B cell (primary cell): Measurements from ENCODE around the gene DAB2IP. TPM values are rescaled to one million over a fixed set of nuclear protein-coding genes. Genes with fewer than 3 reads are reported as not detected.

Experiments
- ATAC-seq: fragments of 200-7000 bp; cut with Tn5 transposase; one replicate; pipeline ENCODE4 v1.10.0; 2021; ENCODE audit warnings: low read depth, mild to moderate bottlenecking, moderate number of reproducible peaks, moderate library complexity
- CTCF ChIA-PET: fragments of 350-600 bp; sonication (Branson Sonifier 250); formaldehyde crosslinking; loops from one replicate; lab custom pipeline; 2021; ENCODE audit warnings: antibody characterized with exemption, inconsistent platforms; lab: Charles Lee
- POLR2A ChIA-PET: fragments of 350-600 bp; sonication (Branson Sonifier 250); formaldehyde crosslinking; loops from one replicate; lab custom pipeline; 2021; ENCODE audit warnings: antibody characterized with exemption; lab: Charles Lee
- DNase-seq: peaks from one replicate; pipeline ENCODE4 v3.0.0; 2013
- H2AFZ ChIP-seq: 2 replicates; pipeline ENCODE4 v1.6.1; 2012; ENCODE audit warnings: mild to moderate bottlenecking, low read depth, low read length; ENCODE audit not compliant: insufficient read depth, poor library complexity, severe bottlenecking
- H3K27ac ChIP-seq, 2 donors: 1 replicate in 1 of 2; 2 replicates in 1 of 2; pipeline ENCODE4 v1.5.1; 2012 to 2013; ENCODE audit warnings: low read length in 2 of 2, mild to moderate bottlenecking in 2 of 2, moderate library complexity in 1 of 2
- H3K27me3 ChIP-seq, 4 experiments: fragments of 200-600 bp in 1 of 4; sonication (generic) in 1 of 4; replicated peaks in 1 of 4; 1 replicate in 2 of 4; 2 replicates in 2 of 4; pipeline versions ENCODE4 v1.6.1 to v1.7.0; 2013 to 2016; ENCODE audit warnings: low read length in 3 of 4, mild to moderate bottlenecking in 2 of 4, mixed read lengths in 1 of 4, moderate library complexity in 1 of 4; ENCODE audit not compliant: insufficient read depth in 4 of 4, control insufficient read depth in 3 of 4; ENCODE audit errors: control extremely low read depth in 1 of 4
- H3K36me3 ChIP-seq, 2 experiments: replicated peaks in 1 of 2; 1 replicate in 1 of 2; 2 replicates in 1 of 2; pipeline versions ENCODE4 v1.6.1 to v1.7.1; 2013; ENCODE audit warnings: low read length in 1 of 2; ENCODE audit not compliant: insufficient read depth in 2 of 2, control insufficient read depth in 1 of 2; ENCODE audit errors: control extremely low read depth in 1 of 2, extremely low read depth in 1 of 2
- H3K4me1 ChIP-seq, 2 donors: fragments of 200-600 bp in 1 of 2; sonication (generic) in 1 of 2; 1 replicate in 1 of 2; 2 replicates in 1 of 2; pipeline versions ENCODE4 v1.5.1 to v1.6.1; 2013 to 2017; ENCODE audit warnings: low read length in 2 of 2; ENCODE audit not compliant: control insufficient read depth in 2 of 2, insufficient read depth in 2 of 2
- H3K4me2 ChIP-seq: replicated peaks from 2 replicates; pipeline ENCODE3; 2012; ENCODE audit warnings: mild to moderate bottlenecking, low read depth, low read length; ENCODE audit not compliant: poor library complexity, severe bottlenecking
- H3K4me3 ChIP-seq, 5 experiments: fragments of 200-600 bp in 1 of 5; sonication (generic) in 1 of 5; 1 replicate in 3 of 5; 2 replicates in 2 of 5; pipeline versions ENCODE4 v1.5.1 to v1.7.0; 2011 to 2016; ENCODE audit warnings: low read length in 4 of 5, mild to moderate bottlenecking in 4 of 5, low read depth in 2 of 5, control low read depth in 1 of 5, moderate library complexity in 1 of 5; ENCODE audit not compliant: insufficient read depth in 1 of 5; ENCODE audit errors: control extremely low read depth in 1 of 5, extremely low read depth in 1 of 5
- H3K79me2 ChIP-seq: fragments of 200-600 bp; sonication (generic); one replicate; pipeline ENCODE4 v1.6.0; 2016; ENCODE audit warnings: low read length; ENCODE audit not compliant: control insufficient read depth, insufficient read depth
- H3K9ac ChIP-seq: fragments of 200-600 bp; sonication (generic); 2 replicates; pipeline ENCODE4 v1.6.1; 2017; ENCODE audit warnings: mild to moderate bottlenecking, low read length, moderate library complexity
- H3K9me3 ChIP-seq, 3 donors: one replicate each; pipeline versions ENCODE4 v1.6.1 to v1.7.1; 2013; ENCODE audit warnings: low read length in 2 of 3; ENCODE audit not compliant: control insufficient read depth in 2 of 3, insufficient read depth in 1 of 3; ENCODE audit errors: control extremely low read depth in 1 of 3
- H4K20me1 ChIP-seq: 2 replicates; pipeline ENCODE4 v1.6.0; 2012; ENCODE audit warnings: mild to moderate bottlenecking, low read length; ENCODE audit not compliant: insufficient read depth, control insufficient read depth, poor library complexity, severe bottlenecking
- H3K27ac Mint-ChIP-seq: one replicate; pipeline ENCODE4 v1.8.0; 2021; ENCODE audit warnings: mixed read lengths
- H3K27me3 Mint-ChIP-seq: one replicate; pipeline ENCODE4 v1.8.0; 2021; ENCODE audit warnings: mixed read lengths
- H3K4me1 Mint-ChIP-seq: one replicate; pipeline ENCODE4 v1.8.0; 2021; ENCODE audit warnings: mixed read lengths
- H3K4me3 Mint-ChIP-seq: one replicate; pipeline ENCODE4 v1.8.0; 2021; ENCODE audit warnings: mixed read lengths
- H3K9me3 Mint-ChIP-seq: one replicate; pipeline ENCODE4 v1.8.0; 2022; ENCODE audit warnings: mixed read lengths; ENCODE audit not compliant: insufficient read depth
- EZH2 ChIP-seq: IDR thresholded peaks from 2 replicates; pipeline ENCODE4 v1.6.1; 2012; ENCODE audit warnings: borderline replicate concordance, low read depth, mild to moderate bottlenecking, moderate library complexity, low read length; ENCODE audit not compliant: insufficient read depth, poor library complexity, severe bottlenecking
- WGBS: methylation state at CpG from one replicate; pipeline ENCODE4 v1.1.5; 2013; ENCODE audit warnings: missing lambda C conversion rate; ENCODE audit not compliant: insufficient coverage; 5-methylcytosine and 5-hydroxymethylcytosine counted together
- intact Hi-C: fragments of 100-400 bp; cut with micrococcal nuclease; formaldehyde crosslinking; loops from one replicate; pipeline ENCODE4 v1.10.0; 2022
- polyA plus RNA-seq: library from polyadenylated mRNA; depleted of rRNA; stranded (reverse); fragments of >200 nt; gene quantifications from 2 replicates; pipeline ENCODE4 v1.2.3, GENCODE V29; 2012
- total RNA-seq, 2 donors: library from RNA; stranded (reverse); fragments of 120-200 nt in 1 of 2; gene quantifications; 1 replicate in 1 of 2; 2 replicates in 1 of 2; pipeline versions ENCODE4 v1.2.3 to v1.2.4, GENCODE V29; 2013 to 2022
- TF ChIP-seq, protein P1 (sequence below): fragments of 200-600 bp; IDR thresholded peaks from one replicate; pipeline ENCODE4 v1.8.0; 2022; ENCODE audit warnings: antibody characterized with exemption, mild to moderate bottlenecking

DAB2IP gene
- total and polyA plus RNA-seq, 2 donors (not counting 1 experiment from before 2014, with no cell fraction given), result 1.1 to 3.9 TPM

DNA sequence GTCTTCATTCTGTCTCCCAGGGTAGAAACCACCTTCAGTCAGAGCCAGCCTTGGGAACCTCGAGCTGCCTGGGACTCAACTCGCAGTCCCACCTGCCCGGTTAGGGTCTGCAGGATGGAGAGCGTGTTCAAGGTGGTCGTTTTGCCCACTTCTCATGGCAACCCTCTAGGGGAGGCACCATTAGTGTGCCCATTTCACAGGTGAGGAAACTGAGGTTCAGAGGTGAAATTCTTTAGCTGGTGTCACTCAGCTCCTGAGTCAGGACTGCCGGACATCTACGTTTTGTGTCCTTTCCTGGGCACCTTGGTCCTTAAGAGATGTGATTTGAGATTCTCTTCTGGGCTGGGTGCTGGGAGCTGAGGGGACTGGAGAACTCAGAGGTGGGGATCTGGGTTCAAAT is 30.0 kb downstream of the DAB2IP start:
- Histone ChIP-seq H3K79me2 (no peaks in the 10 kb centered on the region), H3K9me3 (peaks cover 0 to 6% (median 0%) of the 10 kb centered on the region in 3 donors), H3K27me3 (peaks cover 0 to 13% (median 0%) of the 10 kb centered on the region in 4 experiments), H2AFZ (no peak overlapping the region), H4K20me1 (no peaks in the 10 kb centered on the region), H3K4me1 (no peaks in the 10 kb centered on the region), H3K4me3 (no peak overlapping the region), H3K4me2 (no peak overlapping the region), H3K27ac (no peak overlapping the region), H3K9ac (no peak overlapping the region), H3K36me3 (no peaks in the 10 kb centered on the region)
- Mint-ChIP-seq H3K4me1 (no peaks in the 10 kb centered on the region), H3K4me3 (no peak overlapping the region), H3K9me3 (no peaks in the 10 kb centered on the region), H3K27me3 (peaks cover 26% of the 10 kb centered on the region), H3K27ac (no peak overlapping the region)
- DNase-seq (no peak), ATAC-seq (no peak)
- ChIA-PET POLR2A (no interaction called here), CTCF (no interaction called here)
- WGBS, result 87% methylated on average over 7 of the region's 7 CpGs
- intact Hi-C loops, result no loop called here
- TF ChIP-seq, protein P1, sequence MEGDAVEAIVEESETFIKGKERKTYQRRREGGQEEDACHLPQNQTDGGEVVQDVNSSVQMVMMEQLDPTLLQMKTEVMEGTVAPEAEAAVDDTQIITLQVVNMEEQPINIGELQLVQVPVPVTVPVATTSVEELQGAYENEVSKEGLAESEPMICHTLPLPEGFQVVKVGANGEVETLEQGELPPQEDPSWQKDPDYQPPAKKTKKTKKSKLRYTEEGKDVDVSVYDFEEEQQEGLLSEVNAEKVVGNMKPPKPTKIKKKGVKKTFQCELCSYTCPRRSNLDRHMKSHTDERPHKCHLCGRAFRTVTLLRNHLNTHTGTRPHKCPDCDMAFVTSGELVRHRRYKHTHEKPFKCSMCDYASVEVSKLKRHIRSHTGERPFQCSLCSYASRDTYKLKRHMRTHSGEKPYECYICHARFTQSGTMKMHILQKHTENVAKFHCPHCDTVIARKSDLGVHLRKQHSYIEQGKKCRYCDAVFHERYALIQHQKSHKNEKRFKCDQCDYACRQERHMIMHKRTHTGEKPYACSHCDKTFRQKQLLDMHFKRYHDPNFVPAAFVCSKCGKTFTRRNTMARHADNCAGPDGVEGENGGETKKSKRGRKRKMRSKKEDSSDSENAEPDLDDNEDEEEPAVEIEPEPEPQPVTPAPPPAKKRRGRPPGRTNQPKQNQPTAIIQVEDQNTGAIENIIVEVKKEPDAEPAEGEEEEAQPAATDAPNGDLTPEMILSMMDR, result no peak
- TF ChIP-seq EZH2, result no peak

DNA sequence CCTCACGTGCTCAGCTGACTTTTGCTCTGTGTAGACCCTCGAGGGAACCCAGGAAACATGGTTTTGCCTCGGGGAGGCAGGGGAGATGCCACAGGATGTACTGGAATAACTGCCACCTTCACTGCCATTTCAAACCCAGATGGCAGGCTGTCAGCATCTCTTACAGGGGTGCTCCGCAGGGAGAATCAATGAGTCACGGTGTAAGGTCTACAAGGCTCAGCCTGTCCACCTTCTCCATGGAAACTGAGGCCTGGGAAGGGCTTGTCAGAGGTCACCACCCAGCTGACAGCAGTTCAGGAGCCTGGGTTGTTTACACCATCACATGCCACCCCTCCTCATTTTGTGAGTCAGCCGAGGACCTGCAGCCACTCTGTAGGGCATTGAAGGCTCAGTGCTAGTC is 30.8 kb downstream of the DAB2IP start:
- Mint-ChIP-seq H3K9me3 (no peaks in the 10 kb centered on the region), H3K4me3 (no peak overlapping the region), H3K27me3 (peaks cover 26% of the 10 kb centered on the region), H3K4me1 (no peaks in the 10 kb centered on the region), H3K27ac (no peak overlapping the region)
- Histone ChIP-seq H3K4me3 (no peak overlapping the region), H3K4me1 (no peaks in the 10 kb centered on the region), H3K36me3 (no peaks in the 10 kb centered on the region), H3K79me2 (no peaks in the 10 kb centered on the region), H3K4me2 (no peak overlapping the region), H2AFZ (no peak overlapping the region), H3K9me3 (peaks cover 0 to 6% (median 0%) of the 10 kb centered on the region in 3 donors), H4K20me1 (no peaks in the 10 kb centered on the region), H3K27ac (no peak overlapping the region), H3K9ac (no peak overlapping the region), H3K27me3 (peaks cover 0 to 13% (median 0%) of the 10 kb centered on the region in 4 experiments)
- no peak for TF ChIP-seq EZH2
- TF ChIP-seq, protein P1, result no peak
- WGBS, result 19% methylated on average over 5 of the region's 6 CpGs
- ChIA-PET CTCF (no interaction called here), POLR2A (no interaction called here)
- DNase-seq (no peak), ATAC-seq (no peak)
- intact Hi-C loops, result no loop called here
